Bronchial epithelial cell (primary cell): ENCODE measurements around the gene COL17A1. TPM values are rescaled to one million over a fixed set of nuclear protein-coding genes. Genes with fewer than 3 reads are reported as not detected.

Experiments used
- DNase-seq: peaks from one replicate; pipeline ENCODE4 v3.0.0-alpha.2; 2010; ENCODE audit warnings: low read depth
- FAIRE-seq: peaks from 2 replicates; lab custom pipeline; 2011; peaks lifted over from hg19 to GRCh38; lab: Jason Lieb, UNC
- H3K27me3 ChIP-seq: 2 replicates; pipeline ENCODE4 v1.5.1; 2011; ENCODE audit warnings: low read length; ENCODE audit not compliant: control insufficient read depth, insufficient read depth
- H3K36me3 ChIP-seq: 2 replicates; pipeline ENCODE4 v1.5.1; 2011; ENCODE audit warnings: low read length; ENCODE audit not compliant: control insufficient read depth, insufficient read depth
- H3K4me3 ChIP-seq: 2 replicates; pipeline ENCODE4 v1.5.1; 2011; ENCODE audit warnings: mild to moderate bottlenecking, low read depth, low read length, control low read depth
- total RNA-seq: library from RNA; depleted of rRNA; stranded (reverse); fragments of >200 nt; gene quantifications from 2 replicates; pipeline ENCODE4 v1.2.1, GENCODE V29; 2014
- TF ChIP-seq, protein P1 (sequence below): IDR thresholded peaks from 2 replicates; pipeline ENCODE4 v1.5.1; 2011; ENCODE audit warnings: mild to moderate bottlenecking, moderate library complexity, low read length, control low read depth, inconsistent platforms; ENCODE audit not compliant: insufficient read depth, severe bottlenecking

The COL17A1 gene
- total RNA-seq, 1 donor from 2014 or later: 594 TPM

- no peak for FAIRE-seq
- Histone ChIP-seq H3K4me3 (no peak overlapping the region), H3K27me3 (no peaks in the 10 kb centered on the region), H3K36me3 (peaks cover 48% of the 10 kb centered on the region)
- TF ChIP-seq, protein P1, sequence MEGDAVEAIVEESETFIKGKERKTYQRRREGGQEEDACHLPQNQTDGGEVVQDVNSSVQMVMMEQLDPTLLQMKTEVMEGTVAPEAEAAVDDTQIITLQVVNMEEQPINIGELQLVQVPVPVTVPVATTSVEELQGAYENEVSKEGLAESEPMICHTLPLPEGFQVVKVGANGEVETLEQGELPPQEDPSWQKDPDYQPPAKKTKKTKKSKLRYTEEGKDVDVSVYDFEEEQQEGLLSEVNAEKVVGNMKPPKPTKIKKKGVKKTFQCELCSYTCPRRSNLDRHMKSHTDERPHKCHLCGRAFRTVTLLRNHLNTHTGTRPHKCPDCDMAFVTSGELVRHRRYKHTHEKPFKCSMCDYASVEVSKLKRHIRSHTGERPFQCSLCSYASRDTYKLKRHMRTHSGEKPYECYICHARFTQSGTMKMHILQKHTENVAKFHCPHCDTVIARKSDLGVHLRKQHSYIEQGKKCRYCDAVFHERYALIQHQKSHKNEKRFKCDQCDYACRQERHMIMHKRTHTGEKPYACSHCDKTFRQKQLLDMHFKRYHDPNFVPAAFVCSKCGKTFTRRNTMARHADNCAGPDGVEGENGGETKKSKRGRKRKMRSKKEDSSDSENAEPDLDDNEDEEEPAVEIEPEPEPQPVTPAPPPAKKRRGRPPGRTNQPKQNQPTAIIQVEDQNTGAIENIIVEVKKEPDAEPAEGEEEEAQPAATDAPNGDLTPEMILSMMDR: no peak
- no peak for DNase-seq
Measured at GRCh38 chr10:104059364-104059763, 26.3 kb downstream of the COL17A1 start.

DNA sequence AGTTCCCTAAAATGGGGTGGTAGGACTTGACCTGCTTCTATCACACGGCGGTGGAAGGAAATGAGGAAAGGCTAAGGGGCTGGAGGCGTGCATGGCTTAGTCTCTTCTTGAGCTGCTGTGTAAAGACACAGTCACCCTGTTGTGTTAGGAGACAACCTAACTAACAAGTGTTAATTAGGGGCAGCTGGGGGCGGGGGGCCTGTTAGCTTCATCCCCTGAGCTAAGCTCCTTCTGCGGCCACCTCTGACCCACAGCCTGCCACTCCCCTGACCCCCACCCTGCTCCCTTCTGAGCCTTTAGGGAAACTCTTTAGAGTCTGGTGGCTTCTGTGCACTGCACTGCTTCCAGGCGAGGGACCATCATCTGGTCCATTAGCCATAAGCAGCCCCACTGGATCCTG, 28.0 kb downstream of the COL17A1 start:
- FAIRE-seq: no peak
- TF ChIP-seq, protein P1: no peak
- H3K36me3 ChIP-seq: peaks cover 49% of the 10 kb centered on the region
- H3K27me3 ChIP-seq: no peaks in the 10 kb centered on the region
- DNase-seq: no peak
- no peak overlapping the region for H3K4me3 ChIP-seq

DNA sequence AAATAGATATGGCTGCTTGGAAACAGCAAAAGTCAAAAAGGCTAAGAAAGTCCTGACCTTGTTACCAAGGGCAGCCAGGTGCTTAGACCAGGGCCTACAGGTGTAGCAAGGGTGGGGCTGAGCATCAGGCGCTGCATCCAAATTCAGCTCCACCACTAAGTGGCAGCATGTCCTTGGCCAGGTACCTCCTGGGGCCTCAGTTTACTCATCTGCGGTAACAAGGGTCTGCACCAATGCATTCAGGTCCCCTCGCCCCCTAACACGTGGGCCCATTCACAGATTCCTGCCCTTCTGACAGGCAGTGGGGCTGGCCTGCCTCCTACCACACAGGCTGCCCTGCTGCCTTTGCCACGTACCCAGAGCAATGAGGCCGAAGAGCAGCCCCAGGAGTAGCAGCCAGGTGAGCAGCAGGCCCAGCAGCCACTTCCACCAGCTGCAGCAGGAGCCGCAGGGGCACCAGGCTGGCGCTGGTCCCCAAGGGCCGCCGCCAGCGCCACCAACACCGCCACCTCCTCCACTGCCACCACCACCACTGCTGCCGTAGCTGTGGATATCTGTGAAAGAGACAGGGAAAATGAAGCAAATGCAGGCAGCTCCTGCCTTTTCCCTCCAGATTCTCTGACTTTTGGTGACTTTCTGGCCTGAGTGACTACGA, 28.9 kb downstream of the COL17A1 start:
- no peak for DNase-seq
- TF ChIP-seq, protein P1: no peak
- Histone ChIP-seq H3K36me3 (peaks cover 49% of the 10 kb centered on the region), H3K4me3 (no peak overlapping the region), H3K27me3 (no peaks in the 10 kb centered on the region)
- no peak for FAIRE-seq

- FAIRE-seq (no peak), DNase-seq (peak; percentile 79)
- peaks cover 52% of the 10 kb centered on the region for H3K36me3 ChIP-seq
- H3K4me3 ChIP-seq: no peak overlapping the region
- no peaks in the 10 kb centered on the region for H3K27me3 ChIP-seq
- TF ChIP-seq, protein P1: no peak
Measured at GRCh38 chr10:104054430-104054829, 31.2 kb downstream of the COL17A1 start.

DNA sequence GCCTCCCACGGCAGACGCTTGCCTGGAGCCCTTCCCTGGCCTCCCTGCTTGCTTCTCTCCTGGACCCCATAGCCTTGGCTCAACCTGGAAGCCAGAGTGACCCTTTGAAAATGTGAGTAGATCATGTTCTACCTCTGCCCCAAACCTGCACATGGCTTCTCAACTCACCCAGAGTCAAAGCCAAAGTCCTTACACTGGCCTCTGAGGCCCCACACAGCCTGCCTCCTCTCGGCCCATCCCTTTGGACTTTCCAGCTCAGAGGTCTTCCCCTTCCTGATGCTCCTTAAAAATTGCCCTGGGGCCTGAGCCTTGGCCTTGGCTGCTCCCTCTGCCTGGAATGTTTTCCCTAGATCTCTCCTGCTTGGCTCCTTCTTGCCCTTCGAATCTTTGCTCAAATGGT, 32.5 kb downstream of the COL17A1 start:
- Histone ChIP-seq H3K4me3 (no peak overlapping the region), H3K27me3 (no peaks in the 10 kb centered on the region), H3K36me3 (peaks cover 56% of the 10 kb centered on the region)
- TF ChIP-seq, protein P1: no peak
- DNase-seq: no peak
- no peak for FAIRE-seq

GRCh38 chr10:104052431-104052830, 33.2 kb downstream of the COL17A1 start:
- TF ChIP-seq, protein P1: no peak
- DNase-seq (no peak), FAIRE-seq (no peak)
- peaks cover 61% of the 10 kb centered on the region for H3K36me3 ChIP-seq
- no peak overlapping the region for H3K4me3 ChIP-seq
- no peaks in the 10 kb centered on the region for H3K27me3 ChIP-seq
